SJSA1 (cell line): ENCODE data around the gene LAMP5. TPM values are rescaled to one million over a fixed set of nuclear protein-coding genes. Genes with fewer than 3 reads are reported as not detected.

Source experiments
- DNase-seq, 2 experiments: peaks; one replicate each; pipeline ENCODE4 v3.0.0-alpha.2; 2015 to 2020; ENCODE audit warnings: low spot score in 2 of 2, low read depth in 1 of 2
- H3K27ac ChIP-seq: fragments of 250-450 bp; sonication (Bioruptor Pico); 2 replicates; pipeline ENCODE4 v1.5.1; 2020; ENCODE audit warnings: mild to moderate bottlenecking, moderate library complexity
- H3K27me3 ChIP-seq: fragments of 250-450 bp; sonication (Bioruptor Pico); replicated peaks from 2 replicates; pipeline ENCODE4 v1.5.1; 2020; ENCODE audit warnings: mild to moderate bottlenecking, moderate library complexity
- H3K36me3 ChIP-seq: fragments of 250-450 bp; sonication (Bioruptor Pico); 2 replicates; pipeline ENCODE4 v1.5.1; 2020; ENCODE audit warnings: mild to moderate bottlenecking
- H3K4me1 ChIP-seq: fragments of 250-450 bp; sonication (Bioruptor Pico); replicated peaks from 2 replicates; pipeline ENCODE4 v1.6.1; 2021; ENCODE audit warnings: mild to moderate bottlenecking
- H3K4me3 ChIP-seq: fragments of 250-450 bp; sonication (Bioruptor Pico); 2 replicates; pipeline ENCODE4 v1.5.1; 2020; ENCODE audit warnings: mild to moderate bottlenecking
- H3K9me3 ChIP-seq: fragments of 250-450 bp; sonication (Bioruptor Pico); replicated peaks from 2 replicates; pipeline ENCODE4 v1.5.1; 2020; ENCODE audit warnings: mild to moderate bottlenecking
- total RNA-seq: library from RNA; depleted of rRNA; stranded (reverse); fragments of >200 nt; shearing (Covaris generic); gene quantifications from 2 replicates; pipeline ENCODE4 v1.2.3, GENCODE V29; 2014; rRNA removed

The LAMP5 gene
- not detected in 2 replicates for total RNA-seq

GRCh38 chr20:9514461-9515213 lies at the start of gene LAMP5:
TSS of gene LAMP5 (plus strand) at chr20:9514590. CDS start at chr20:9514853, 263 bp downstream.
- no peaks in the 10 kb centered on the region for H3K36me3 ChIP-seq
- no peak within 1 kb of the TSS for H3K4me3 ChIP-seq
- H3K9me3 ChIP-seq = no peaks in the 10 kb centered on the region
- H3K4me1 ChIP-seq = no peaks in the 10 kb centered on the region
- H3K27me3 ChIP-seq = peaks cover 57% of the 10 kb centered on the region
- no peak for DNase-seq
- no peak within 1 kb of the TSS for H3K27ac ChIP-seq

GRCh38 chr20:9467995-9468394 lies 46.4 kb upstream of the LAMP5 start:
- DNase-seq = no peak
- H3K4me3 ChIP-seq = no peak overlapping the region
- no peaks in the 10 kb centered on the region for H3K27me3 ChIP-seq
- H3K36me3 ChIP-seq = no peaks in the 10 kb centered on the region
- no peaks in the 10 kb centered on the region for H3K4me1 ChIP-seq
- H3K27ac ChIP-seq = no peak overlapping the region
- no peaks in the 10 kb centered on the region for H3K9me3 ChIP-seq

GRCh38 chr20:9474835-9475415 lies 39.5 kb upstream of the LAMP5 start:
- no peak overlapping the region for H3K4me3 ChIP-seq
- no peaks in the 10 kb centered on the region for H3K9me3 ChIP-seq
- DNase-seq = no peak
- H3K36me3 ChIP-seq = no peaks in the 10 kb centered on the region
- H3K4me1 ChIP-seq = 0 out of 2 replicates have a peak, but pooled peaks cover 4% of the 10 kb centered on the region
- no peak overlapping the region for H3K27ac ChIP-seq
- no peaks in the 10 kb centered on the region for H3K27me3 ChIP-seq

- no peaks in the 10 kb centered on the region for H3K27me3 ChIP-seq
- 0 out of 2 replicates have a peak, but pooled peaks cover 4% of the 10 kb centered on the region for H3K4me1 ChIP-seq
- H3K9me3 ChIP-seq = no peaks in the 10 kb centered on the region
- no peak overlapping the region for H3K4me3 ChIP-seq
- DNase-seq = no peak
- no peak overlapping the region for H3K27ac ChIP-seq
- H3K36me3 ChIP-seq = no peaks in the 10 kb centered on the region
Measured at GRCh38 chr20:9475456-9475855, 38.9 kb upstream of the LAMP5 start.

- DNase-seq = no peak
- Histone ChIP-seq H3K27ac (no peak overlapping the region), H3K36me3 (no peaks in the 10 kb centered on the region), H3K9me3 (no peaks in the 10 kb centered on the region), H3K27me3 (no peaks in the 10 kb centered on the region), H3K4me3 (no peak overlapping the region), H3K4me1 (0 out of 2 replicates have a peak, but pooled peaks cover 4% of the 10 kb centered on the region)
Measured at GRCh38 chr20:9476174-9476573, 38.2 kb upstream of the LAMP5 start.

GRCh38 chr20:9476637-9477036 lies 37.8 kb upstream of the LAMP5 start:
- H3K27me3 ChIP-seq = no peaks in the 10 kb centered on the region
- DNase-seq = no peak
- H3K4me1 ChIP-seq = 0 out of 2 replicates have a peak, but pooled peaks cover 4% of the 10 kb centered on the region
- H3K4me3 ChIP-seq = no peak overlapping the region
- H3K36me3 ChIP-seq = no peaks in the 10 kb centered on the region
- H3K27ac ChIP-seq = no peak overlapping the region
- no peaks in the 10 kb centered on the region for H3K9me3 ChIP-seq

GRCh38 chr20:9478771-9479170 lies 35.6 kb upstream of the LAMP5 start:
- DNase-seq = no peak
- Histone ChIP-seq H3K27me3 (no peaks in the 10 kb centered on the region), H3K9me3 (no peaks in the 10 kb centered on the region), H3K4me3 (no peak overlapping the region), H3K4me1 (0 out of 2 replicates have a peak, but pooled peaks cover 4% of the 10 kb centered on the region), H3K27ac (no peak overlapping the region), H3K36me3 (no peaks in the 10 kb centered on the region)

GRCh38 chr20:9480066-9480465 lies 34.3 kb upstream of the LAMP5 start:
- 0 out of 2 replicates have a peak, but pooled peaks cover 4% of the 10 kb centered on the region for H3K4me1 ChIP-seq
- H3K9me3 ChIP-seq = no peaks in the 10 kb centered on the region
- H3K27me3 ChIP-seq = no peaks in the 10 kb centered on the region
- no peaks in the 10 kb centered on the region for H3K36me3 ChIP-seq
- no peak overlapping the region for H3K27ac ChIP-seq
- no peak overlapping the region for H3K4me3 ChIP-seq
- no peak for DNase-seq

GRCh38 chr20:9482180-9482579 lies 32.2 kb upstream of the LAMP5 start:
- Histone ChIP-seq H3K27me3 (0 out of 2 replicates have a peak, but pooled peaks cover under 1% of the 10 kb centered on the region), H3K27ac (no peak overlapping the region), H3K4me1 (0 out of 2 replicates have a peak, but pooled peaks cover 4% of the 10 kb centered on the region), H3K9me3 (no peaks in the 10 kb centered on the region), H3K36me3 (no peaks in the 10 kb centered on the region), H3K4me3 (no peak overlapping the region)
- no peak for DNase-seq

- Histone ChIP-seq H3K9me3 (no peaks in the 10 kb centered on the region), H3K27me3 (0 out of 2 replicates have a peak, but pooled peaks cover 3% of the 10 kb centered on the region), H3K27ac (no peak overlapping the region), H3K4me3 (no peak overlapping the region), H3K4me1 (0 out of 2 replicates have a peak, but pooled peaks cover 4% of the 10 kb centered on the region), H3K36me3 (no peaks in the 10 kb centered on the region)
- no peak for DNase-seq
Measured at GRCh38 chr20:9483131-9483530, 31.3 kb upstream of the LAMP5 start.

GRCh38 chr20:9485614-9486340 lies 28.6 kb upstream of the LAMP5 start:
- Histone ChIP-seq H3K4me1 (no peaks in the 10 kb centered on the region), H3K27me3 (0 out of 2 replicates have a peak, but pooled peaks cover 3% of the 10 kb centered on the region), H3K4me3 (no peak overlapping the region), H3K27ac (no peak overlapping the region), H3K36me3 (no peaks in the 10 kb centered on the region), H3K9me3 (no peaks in the 10 kb centered on the region)
- DNase-seq = no peak

- DNase-seq = no peak
- no peak overlapping the region for H3K27ac ChIP-seq
- 0 out of 2 replicates have a peak, but pooled peaks cover 3% of the 10 kb centered on the region for H3K27me3 ChIP-seq
- no peaks in the 10 kb centered on the region for H3K36me3 ChIP-seq
- no peaks in the 10 kb centered on the region for H3K9me3 ChIP-seq
- no peak overlapping the region for H3K4me3 ChIP-seq
- no peaks in the 10 kb centered on the region for H3K4me1 ChIP-seq
Measured at GRCh38 chr20:9487231-9487630, 27.2 kb upstream of the LAMP5 start.

- Histone ChIP-seq H3K9me3 (no peaks in the 10 kb centered on the region), H3K4me3 (no peak overlapping the region), H3K4me1 (no peaks in the 10 kb centered on the region), H3K36me3 (no peaks in the 10 kb centered on the region), H3K27me3 (0 out of 2 replicates have a peak, but pooled peaks cover 3% of the 10 kb centered on the region), H3K27ac (no peak overlapping the region)
- DNase-seq = no peak
Measured at GRCh38 chr20:9488063-9488462, 26.3 kb upstream of the LAMP5 start.
